CD4-positive, alpha-beta T cell treated with Interleukin-2 at 100 ng/mL for 4 hours (primary cell): ENCODE measurements around the gene FUS.

Experiments used
- DNase-seq: peaks from one replicate; pipeline ENCODE4 v3.0.0-alpha.2; 2020; ENCODE audit warnings: low spot score

The FUS gene

DNA sequence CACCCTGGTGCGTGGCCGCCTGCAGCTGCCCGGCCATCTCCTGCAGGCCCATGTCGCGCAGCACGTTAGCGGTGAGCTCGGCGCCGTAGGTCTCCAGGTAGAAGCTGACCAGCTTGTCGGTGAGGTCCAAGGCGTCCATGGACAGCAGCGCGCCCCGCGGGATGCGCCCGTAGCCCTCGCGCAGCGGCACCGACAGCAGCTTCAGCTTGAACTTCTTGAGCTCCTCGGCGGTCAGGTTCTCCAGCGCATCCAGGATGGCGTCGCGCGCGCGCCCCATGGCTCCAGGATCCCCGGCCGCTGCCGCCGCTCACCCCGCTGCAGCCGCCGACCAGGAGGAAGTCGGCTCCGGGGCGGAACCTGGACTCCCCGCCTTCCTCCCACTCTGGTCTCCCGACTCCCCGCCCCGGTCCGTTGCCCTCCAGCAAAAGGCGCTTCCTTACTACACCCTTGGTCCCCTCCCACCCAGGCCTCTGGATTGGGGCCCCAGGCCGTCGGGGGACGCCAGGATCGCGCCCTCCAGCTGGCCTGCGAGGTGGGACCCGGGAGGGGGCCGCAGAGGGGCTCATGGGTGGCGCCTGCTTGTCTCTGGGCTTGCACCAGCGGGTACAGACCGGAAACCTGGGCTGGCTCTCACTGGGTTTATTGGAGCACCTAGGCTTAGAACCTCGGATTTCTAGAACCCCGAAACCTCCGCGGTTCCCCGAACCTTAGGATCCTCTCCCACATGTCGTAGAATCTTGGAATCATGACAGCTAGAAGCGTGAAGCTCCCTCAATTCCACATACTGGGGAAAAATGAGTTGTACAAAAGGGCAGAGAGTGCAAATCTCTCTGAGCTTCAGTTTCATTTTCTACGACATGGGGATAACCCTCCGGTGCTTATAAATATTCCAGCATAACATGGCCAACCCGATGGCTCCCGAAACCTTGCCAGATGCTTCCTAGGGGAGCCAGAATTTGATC lies 22.8 kb downstream of the FUS start, which contains the start of gene PYCARD:
PYCARD (minus strand) TSS at position 347 of the 962 bp plus-strand sequence; CDS start at position 277, 70 bp downstream.
- no peak for DNase-seq

DNA sequence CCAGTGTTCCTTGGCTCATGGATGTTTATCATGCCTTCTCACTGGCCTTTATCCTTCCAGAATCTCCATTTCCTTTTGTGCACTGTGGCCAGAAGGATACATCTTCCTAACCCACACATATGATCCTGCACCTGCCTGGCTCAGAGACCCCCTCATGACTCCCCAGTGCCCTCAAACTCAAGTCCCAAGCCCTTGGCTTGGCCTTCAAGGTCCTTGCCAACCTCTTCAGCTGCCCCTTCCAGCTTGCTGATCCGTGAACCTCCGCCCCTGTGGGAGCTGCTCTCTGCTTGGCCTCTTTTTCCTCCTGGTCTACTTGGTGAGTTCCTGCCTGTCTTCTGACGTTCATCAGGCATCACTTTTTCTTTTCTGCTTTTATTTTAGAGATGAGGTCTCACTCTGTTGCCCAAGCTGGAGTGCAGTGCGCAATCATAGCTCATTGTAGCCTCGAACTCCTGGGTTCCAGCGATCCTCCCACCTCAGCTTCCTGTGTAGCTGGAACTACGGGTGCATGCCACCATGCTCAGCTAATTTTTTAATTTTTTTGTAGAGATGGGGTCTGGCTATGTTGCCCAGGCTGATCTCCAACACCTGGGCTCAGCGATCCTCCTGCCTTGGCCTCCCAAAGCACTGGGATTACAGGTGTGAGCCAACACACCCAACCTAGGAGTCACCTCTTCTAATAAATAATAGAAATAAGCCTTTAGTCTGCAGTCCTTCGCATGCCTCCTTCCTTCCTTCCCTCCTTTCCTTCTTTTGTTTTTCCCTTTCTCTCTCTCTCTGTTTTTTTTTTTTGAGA lies 25.1 kb downstream of the FUS start:
- DNase-seq = no peak

DNA sequence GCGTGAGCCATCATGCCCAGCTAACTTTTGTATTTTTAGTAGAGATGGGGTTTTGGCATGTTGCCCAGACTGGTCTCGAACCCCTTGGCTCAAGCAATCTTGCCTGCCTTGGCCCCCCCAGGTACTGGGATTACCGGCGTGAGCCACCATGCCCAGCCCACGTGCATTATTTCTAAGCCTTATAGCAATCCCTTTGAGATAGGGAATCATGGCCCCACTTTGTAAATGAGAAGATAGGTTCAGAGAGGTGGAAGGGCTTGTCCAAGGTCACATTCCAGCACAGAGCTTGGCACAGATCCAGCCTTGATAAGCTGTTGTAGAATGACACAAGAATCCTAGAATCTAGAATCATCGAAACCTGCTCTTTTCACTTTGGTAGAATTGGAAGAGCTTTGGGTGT lies 26.8 kb downstream of the FUS start:
- no peak for DNase-seq

DNA sequence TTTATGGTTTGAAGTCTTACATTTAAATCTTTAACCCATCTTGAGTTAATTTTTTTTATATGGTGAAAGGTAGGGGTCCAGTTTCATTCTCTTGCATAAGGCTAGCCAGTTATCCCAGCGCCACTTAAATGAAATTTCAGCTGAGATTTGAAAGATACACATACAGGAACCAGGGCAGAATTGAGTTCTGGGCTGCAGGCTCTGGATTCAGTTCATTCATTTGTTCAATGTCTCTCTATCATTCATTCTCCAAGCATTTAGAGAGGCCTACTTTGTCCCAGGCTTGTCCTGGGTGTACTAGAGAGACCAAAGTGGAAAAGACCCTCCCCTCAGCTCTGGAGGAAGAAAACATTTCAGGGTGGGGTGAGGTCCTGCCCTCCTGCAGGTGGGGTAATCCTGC lies 33.4 kb downstream of the FUS start:
- DNase-seq = no peak

DNA sequence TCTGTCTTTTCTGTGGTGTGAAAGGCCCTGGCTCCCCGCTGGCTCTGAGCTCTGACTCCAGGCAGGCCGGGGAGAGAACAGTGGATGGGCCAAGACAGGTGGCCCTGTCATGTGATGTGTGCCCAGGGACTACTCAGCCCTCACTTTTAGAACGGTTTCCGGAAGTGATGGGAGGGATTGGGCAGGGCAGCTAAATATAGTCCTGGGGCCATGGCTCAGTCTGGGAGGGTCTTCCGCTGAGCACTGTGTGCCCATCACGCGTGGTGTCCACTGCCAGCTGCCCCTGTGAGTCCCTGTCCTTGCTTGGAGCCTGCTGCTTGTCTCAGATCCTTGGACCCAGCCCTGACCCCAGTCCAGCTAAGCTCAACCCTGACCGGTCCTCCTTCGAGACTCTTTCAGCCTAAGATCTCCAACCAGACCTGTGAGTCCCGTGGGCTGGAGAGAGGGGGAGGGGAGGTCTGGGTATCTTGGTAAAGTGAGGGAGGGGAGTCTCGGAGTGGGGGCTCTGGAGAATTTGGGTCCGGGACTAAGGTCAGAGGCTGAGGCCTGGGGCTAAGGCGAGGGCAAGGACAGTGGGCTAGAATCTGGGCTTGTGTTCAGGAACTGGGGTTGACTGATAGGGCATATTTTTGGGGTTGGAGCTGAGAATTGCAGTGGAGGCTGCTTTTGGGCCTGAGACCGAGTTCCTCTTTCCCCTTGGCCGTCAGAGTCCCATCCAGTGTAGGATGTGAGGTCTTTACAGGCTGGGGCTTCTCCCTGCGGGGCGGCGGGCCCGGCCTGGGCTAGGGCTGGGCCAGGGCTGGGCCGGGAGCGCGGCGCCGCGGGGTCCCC lies 34.2 kb downstream of the FUS start, which contains the start of gene TRIM72:
TRIM72 (plus strand) TSS at position 243 of the 831 bp plus-strand sequence. CDS start 620 bp downstream, outside the sequence.
- DNase-seq = no peak

DNA sequence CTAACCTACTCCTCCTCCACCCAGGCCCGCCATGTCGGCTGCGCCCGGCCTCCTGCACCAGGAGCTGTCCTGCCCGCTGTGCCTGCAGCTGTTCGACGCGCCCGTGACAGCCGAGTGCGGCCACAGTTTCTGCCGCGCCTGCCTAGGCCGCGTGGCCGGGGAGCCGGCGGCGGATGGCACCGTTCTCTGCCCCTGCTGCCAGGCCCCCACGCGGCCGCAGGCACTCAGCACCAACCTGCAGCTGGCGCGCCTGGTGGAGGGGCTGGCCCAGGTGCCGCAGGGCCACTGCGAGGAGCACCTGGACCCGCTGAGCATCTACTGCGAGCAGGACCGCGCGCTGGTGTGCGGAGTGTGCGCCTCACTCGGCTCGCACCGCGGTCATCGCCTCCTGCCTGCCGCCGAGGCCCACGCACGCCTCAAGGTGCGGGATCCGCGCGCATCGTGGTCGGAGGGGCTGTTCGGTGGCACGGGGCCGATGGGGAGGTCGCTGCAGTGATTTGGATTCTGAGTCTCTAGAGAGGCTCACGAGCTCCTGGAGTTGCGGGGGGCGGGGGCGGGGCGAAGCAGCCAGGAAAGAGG lies 34.9 kb downstream of the FUS start:
- no peak for DNase-seq

DNA sequence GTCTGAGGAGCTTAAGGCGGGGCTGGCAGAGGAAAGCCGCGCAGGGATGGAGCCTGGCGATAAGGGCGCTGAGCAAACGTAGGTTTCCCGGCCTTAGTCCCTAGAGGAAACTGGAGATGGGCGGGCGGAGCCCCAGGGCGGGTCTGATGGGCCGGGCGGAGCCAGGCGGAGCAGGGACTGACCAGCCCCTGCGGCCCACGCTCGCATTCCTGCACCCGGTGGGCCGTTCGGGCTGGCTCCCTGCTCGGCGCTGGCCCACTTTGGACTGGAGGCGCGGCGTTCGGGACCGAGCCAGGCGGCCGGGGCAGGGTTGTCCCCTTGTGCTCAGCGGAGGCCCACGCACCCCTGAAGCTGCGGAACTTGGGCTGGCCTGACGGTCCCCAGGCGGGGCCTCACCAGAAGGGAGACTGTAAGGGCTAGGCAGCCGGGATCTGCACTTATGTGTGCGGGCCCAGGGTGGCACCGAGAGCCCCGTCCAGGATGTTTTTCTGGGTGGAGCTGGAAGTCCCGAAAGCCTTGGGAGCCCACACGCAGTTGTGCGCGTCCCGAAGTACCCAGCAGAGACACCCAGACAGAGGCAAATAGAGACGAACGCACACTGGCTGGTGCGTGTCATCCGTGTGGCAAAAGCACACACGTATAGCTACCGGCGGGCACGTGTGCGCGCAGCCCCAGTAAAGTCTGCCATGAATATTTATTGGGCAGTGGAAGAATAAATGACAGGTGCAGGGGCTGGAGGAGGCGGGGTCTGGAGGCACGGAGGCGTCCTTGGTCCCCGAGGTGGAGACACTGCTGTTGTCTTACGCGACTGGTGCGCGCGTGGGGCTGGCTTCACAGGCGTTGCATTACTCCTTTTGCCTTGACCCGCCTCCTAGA lies 35.6 kb downstream of the FUS start:
- DNase-seq = no peak

DNA sequence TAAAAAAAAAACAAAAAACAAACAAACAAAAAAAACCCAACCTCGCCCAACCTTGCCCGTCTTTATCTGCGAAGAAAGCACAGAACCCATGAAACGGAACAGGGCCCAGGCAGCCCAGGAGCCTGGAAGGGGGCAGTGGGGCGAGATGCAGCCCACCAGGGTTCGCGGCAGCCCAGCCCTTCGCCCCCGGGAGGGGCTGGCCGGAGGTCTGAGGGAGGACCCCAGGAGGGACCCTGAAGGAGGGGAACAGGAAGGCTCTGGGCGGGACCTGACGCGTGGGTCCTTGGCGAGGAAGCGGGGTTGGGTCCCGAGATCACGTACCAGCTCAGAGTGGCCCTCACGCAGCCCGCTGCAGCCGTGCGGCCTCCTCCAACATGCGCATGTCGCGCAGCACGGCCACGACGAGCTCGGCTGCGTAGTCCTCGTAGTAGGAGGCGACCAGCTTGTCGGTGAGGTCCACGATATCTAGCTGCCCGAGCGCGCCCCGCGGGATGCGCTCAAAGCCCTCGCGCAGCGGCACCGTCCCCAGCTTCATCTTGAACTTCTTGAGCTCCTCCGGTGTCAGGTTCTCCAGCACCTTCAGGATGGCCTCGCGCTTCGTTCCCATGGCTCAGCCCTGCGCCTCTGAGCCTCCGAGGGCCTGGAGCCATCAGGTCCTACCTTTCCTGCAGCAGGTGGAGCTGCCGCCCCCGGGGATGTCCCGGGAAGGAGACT lies 36.6 kb downstream of the FUS start, which contains the start of gene PYDC1:
PYDC1 (minus strand) TSS at position 714 of the 714 bp plus-strand sequence; CDS start at position 607, 107 bp downstream.
- DNase-seq = no peak

DNA sequence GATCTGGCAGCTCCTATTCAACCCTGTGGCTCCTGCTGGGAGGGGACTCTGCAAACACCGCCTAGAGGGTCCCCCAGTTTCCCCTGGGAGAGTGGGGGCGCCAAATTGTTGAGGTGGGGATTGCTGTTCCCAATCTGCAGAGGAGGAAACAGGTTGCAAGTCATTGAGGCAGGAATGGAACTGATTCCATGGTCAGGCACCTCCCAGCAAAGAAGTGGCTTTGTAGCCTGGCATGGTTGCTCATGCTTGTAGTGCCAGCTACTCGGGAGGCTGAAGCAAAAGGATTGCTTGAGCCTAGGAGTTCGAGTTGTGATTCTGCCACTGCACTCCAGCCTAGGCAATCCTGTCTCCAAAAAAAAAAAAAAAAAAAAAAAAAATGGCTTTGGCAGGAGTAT lies 37.2 kb downstream of the FUS start:
- DNase-seq = no peak

DNA sequence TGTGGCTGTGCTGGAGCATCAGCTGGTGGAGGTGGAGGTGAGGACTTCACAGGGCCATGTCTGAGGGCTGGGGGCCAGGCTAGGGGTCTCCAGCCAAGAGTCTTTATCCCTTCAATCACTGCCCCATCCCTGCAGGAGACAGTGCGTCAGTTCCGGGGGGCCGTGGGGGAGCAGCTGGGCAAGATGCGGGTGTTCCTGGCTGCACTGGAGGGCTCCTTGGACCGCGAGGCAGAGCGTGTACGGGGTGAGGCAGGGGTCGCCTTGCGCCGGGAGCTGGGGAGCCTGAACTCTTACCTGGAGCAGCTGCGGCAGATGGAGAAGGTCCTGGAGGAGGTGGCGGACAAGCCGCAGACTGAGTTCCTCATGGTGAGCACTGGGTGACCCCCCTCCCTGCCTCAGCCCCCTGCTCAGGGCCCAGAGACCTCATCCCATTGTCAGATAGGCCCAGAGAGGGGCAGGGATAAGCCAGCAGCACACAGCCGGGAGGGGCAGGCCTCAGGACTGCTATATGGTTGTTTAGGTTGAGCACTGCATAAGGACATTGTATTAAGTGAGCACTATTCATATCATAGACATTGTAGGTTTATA lies 39.3 kb downstream of the FUS start:
- DNase-seq = no peak

DNA sequence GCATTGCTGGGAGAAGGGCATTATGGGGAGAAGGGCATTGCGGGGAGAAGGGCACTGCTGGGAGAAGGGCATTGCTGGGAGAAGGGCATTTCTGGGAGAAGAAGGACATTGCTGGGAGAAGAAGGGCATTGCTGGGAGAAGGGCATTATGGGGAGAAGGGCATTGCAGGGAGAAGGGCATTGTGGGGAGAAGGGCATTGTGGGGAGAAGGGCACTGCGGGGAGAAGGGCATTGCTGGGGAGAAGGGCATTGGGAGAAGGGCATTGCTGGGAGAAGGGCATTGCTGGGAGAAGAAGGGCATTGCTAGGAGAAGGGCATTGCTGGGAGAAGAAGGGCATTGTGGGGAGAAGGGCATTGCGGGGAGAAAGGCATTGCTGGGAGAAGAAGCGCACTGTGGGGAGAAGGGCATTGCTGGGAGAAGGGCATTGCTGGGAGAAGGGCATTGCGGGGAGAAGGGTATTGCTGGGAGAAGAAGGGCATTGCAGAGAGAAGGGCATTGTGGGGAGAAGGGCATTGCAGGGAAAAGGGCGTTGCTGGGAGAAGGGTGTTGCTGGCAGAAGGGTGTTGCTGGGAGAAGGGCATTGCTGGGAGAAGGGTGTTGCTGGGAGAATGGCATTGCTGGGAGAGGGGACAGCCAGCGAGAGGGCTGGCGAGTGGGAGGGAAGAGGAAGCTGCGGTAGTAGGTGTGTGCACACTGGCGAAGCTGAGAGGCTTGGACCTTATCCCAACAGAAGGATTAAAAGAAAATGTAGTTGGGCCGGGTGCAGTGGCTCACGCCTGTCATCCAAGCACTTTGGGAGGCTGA lies 41.6 kb downstream of the FUS start:
- no peak for DNase-seq

DNA sequence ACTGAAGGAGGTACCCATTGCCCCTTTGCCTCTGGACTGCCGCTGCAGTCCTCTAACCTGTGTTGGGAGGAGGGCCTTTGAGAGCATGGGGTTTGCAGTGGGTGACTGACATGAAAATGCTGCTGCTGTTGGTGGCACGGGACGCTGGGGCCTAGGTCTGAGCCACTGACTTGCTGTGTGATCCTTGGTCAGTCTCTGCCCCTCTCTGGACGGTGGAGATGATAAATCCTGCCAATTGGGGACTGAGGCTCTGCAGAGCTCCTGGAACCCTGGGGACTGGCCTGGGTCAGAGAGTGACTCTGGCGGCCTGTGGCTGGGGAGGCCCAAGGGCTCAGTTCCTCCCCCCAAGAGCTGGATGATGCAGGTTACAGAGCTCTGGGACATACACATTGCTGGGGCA lies 43.1 kb downstream of the FUS start:
- DNase-seq = no peak

DNA sequence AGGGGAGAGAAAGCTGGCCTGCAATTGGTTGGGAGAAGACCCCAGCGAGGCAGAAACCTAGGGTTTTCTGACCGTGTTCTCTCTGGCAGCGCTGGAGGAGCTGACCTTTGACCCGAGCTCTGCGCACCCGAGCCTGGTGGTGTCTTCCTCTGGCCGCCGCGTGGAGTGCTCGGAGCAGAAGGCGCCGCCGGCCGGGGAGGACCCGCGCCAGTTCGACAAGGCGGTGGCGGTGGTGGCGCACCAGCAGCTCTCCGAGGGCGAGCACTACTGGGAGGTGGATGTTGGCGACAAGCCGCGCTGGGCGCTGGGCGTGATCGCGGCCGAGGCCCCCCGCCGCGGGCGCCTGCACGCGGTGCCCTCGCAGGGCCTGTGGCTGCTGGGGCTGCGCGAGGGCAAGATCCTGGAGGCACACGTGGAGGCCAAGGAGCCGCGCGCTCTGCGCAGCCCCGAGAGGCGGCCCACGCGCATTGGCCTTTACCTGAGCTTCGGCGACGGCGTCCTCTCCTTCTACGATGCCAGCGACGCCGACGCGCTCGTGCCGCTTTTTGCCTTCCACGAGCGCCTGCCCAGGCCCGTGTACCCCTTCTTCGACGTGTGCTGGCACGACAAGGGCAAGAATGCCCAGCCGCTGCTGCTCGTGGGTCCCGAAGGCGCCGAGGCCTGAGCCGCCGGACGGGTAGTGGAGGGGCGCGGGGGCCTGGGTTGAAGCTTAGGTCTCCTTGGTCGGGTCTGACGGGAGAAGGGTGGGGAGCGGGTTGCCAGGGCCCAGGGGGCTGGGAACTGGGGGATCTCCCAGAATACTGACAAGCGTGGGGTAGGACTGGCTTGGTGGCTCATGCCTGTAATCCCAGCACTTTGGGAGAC lies 44.4 kb downstream of the FUS start:
- no peak for DNase-seq

DNA sequence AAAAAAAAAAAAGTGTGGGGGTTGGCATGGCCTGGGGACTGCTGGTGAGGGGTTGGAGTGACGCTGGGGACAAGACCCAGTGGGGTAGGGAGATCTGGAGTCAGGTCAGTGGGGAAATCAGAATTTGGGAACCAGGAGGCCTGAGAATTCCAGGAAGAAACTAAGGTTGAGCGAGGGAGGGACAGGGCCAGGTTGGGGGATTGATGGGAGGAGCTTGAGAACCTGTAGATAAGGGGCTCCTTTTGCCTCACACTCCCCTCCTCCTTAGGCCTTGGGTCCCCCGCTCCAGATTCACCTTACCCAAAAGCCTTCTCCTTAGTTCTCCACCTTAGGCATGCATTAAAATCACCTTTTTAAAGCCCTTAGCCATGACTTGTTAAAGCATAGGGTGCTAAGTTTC lies 45.3 kb downstream of the FUS start:
- no peak for DNase-seq

DNA sequence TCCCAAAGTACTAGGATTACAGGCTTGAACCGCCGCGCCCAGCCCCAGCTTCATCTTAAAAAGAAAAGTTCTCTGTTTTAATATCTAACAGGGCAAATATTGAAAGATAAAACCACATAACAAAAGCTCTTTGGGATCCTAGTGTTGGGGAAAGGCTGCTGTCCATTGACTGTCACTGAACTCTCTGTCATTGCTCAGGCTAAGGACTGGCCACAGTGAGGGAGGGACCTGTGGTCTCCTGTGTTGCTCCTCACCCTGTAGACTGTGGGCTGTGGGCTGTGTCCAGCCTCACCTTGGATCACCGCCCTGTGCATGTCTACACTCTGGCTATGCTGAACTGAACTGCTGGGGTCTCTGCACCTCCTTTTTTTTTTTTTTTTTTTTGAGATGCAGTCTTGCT lies 48.3 kb downstream of the FUS start:
- DNase-seq = no peak

DNA sequence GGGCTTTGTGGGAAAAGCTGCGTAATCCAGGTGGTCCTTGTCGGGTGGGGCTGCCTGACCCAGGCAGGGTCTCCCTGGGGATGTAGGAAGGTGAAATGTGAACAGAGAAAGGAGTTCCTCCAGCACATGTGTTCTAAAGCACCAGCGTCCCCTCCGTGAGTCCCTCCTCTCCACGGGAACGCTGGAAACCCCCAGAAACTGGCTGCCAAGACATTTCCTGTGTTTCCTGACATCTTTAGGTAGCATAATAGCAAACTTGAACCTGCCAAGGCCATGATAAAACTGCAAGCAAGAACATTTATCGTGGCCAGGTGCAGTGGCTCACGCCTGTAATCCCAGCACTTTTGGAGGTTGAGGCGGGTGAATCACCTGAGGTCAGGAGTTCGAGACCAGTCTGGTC lies 49.6 kb downstream of the FUS start:
- DNase-seq = no peak

DNA sequence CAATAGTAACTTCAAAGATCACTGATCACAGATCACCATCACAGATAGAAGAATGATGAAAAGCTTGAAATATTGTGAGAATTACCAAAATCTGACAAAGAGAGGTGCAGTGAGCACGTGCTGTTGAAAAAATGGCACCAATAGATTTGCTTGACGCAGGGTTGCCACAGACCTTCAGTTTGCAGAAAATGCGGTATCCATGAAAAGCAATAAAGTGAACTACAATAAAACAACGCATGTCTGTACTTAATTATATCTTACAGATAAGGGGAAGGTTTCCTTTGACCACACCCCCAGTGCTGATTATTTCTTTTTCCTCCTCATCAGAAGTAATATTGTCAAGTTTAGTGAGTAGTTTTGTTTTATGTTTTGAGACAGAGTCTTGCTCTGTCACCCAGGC lies 58.1 kb downstream of the FUS start:
- no peak for DNase-seq
